Lung (tissue), 12 donors: ENCODE data around the gene MYL7. TPM values are rescaled to one million over a fixed set of nuclear protein-coding genes. Genes with fewer than 3 reads are reported as not detected.

ENCODE experiments used
- ATAC-seq: fragments of 200-7000 bp; cut with Tn5 transposase; one replicate; pipeline ENCODE4 v1.9.1; 2020; ENCODE audit warnings: moderate number of reproducible peaks; ENCODE audit not compliant: insufficient read depth, low FRiP score
- DNase-seq, 3 donors: peaks; one replicate each; pipeline ENCODE4 v3.0.0-alpha.2; 2013 to 2017
- H3K27ac ChIP-seq, 2 donors: one replicate each; pipeline ENCODE4 v1.5.1; 2013; ENCODE audit warnings: mild to moderate bottlenecking in 2 of 2, moderate library complexity in 2 of 2, control low read depth in 1 of 2, inconsistent platforms in 1 of 2, low read depth in 1 of 2, low read length in 1 of 2
- H3K27me3 ChIP-seq, 3 donors: one replicate each; pipeline ENCODE4 v1.5.1; 2013; ENCODE audit warnings: low read length in 2 of 3; ENCODE audit not compliant: control insufficient read depth in 3 of 3, insufficient read depth in 3 of 3
- H3K36me3 ChIP-seq, 4 donors: one replicate each; pipeline ENCODE4 v1.5.1; 2013; ENCODE audit warnings: low read length in 4 of 4, mild to moderate bottlenecking in 1 of 4, moderate library complexity in 1 of 4; ENCODE audit not compliant: control insufficient read depth in 4 of 4, insufficient read depth in 4 of 4
- H3K4me1 ChIP-seq, 5 donors: one replicate each; pipeline ENCODE4 v1.5.1; 2013; ENCODE audit warnings: low read length in 5 of 5, mild to moderate bottlenecking in 2 of 5, moderate library complexity in 1 of 5; ENCODE audit not compliant: control insufficient read depth in 5 of 5, insufficient read depth in 5 of 5
- H3K4me3 ChIP-seq: one replicate; pipeline ENCODE4 v1.5.1; 2013; ENCODE audit warnings: mild to moderate bottlenecking, control low read depth, moderate library complexity
- H3K9ac ChIP-seq, 2 donors: one replicate each; pipeline ENCODE4 v1.5.1; 2013; ENCODE audit warnings: low read length in 2 of 2, control low read depth in 1 of 2; ENCODE audit not compliant: insufficient read depth in 1 of 2
- H3K9me3 ChIP-seq, 4 donors: one replicate each; pipeline ENCODE4 v1.5.1; 2013; ENCODE audit warnings: low read length in 3 of 4, mild to moderate bottlenecking in 1 of 4, moderate library complexity in 1 of 4; ENCODE audit not compliant: control insufficient read depth in 4 of 4, insufficient read depth in 3 of 4
- WGBS, 2 donors: extraction: QIAGEN DNeasy Blood & Tissue Kit; methylation state at CpG; one replicate each; pipeline ENCODE4 v1.1.7; 2013; 5-methylcytosine and 5-hydroxymethylcytosine counted together
- polyA plus RNA-seq, 2 donors: library from polyadenylated mRNA; stranded (reverse); fragments of 200-250 nt; gene quantifications; one replicate each; pipeline ENCODE4 v1.2.1, GENCODE V29; 2013
- total RNA-seq, 2 donors: library from RNA; depleted of rRNA in 1 of 2; stranded (reverse); fragments of >200 nt in 1 of 2; gene quantifications; one replicate each; pipeline ENCODE4 v1.2.1, GENCODE V29; 2014 to 2021
- TF ChIP-seq, protein P1 (sequence below): IDR thresholded peaks from 2 replicates; pipeline ENCODE4 v1.5.1; 2012; ENCODE audit warnings: mild to moderate bottlenecking; ENCODE audit errors: control extremely low read depth, extremely low read depth
- donor health status: control.
- donor health status: control.
- donor health status: Bipolar disorder and iron deficiency.
- donor health status: healthy.
- donor health status: DM: yes; HTN: yes; CAD: no.

MYL7 gene
- total and polyA plus RNA-seq, 4 donors = 0.08 to 13.0 TPM; not detected in 2

DNA sequence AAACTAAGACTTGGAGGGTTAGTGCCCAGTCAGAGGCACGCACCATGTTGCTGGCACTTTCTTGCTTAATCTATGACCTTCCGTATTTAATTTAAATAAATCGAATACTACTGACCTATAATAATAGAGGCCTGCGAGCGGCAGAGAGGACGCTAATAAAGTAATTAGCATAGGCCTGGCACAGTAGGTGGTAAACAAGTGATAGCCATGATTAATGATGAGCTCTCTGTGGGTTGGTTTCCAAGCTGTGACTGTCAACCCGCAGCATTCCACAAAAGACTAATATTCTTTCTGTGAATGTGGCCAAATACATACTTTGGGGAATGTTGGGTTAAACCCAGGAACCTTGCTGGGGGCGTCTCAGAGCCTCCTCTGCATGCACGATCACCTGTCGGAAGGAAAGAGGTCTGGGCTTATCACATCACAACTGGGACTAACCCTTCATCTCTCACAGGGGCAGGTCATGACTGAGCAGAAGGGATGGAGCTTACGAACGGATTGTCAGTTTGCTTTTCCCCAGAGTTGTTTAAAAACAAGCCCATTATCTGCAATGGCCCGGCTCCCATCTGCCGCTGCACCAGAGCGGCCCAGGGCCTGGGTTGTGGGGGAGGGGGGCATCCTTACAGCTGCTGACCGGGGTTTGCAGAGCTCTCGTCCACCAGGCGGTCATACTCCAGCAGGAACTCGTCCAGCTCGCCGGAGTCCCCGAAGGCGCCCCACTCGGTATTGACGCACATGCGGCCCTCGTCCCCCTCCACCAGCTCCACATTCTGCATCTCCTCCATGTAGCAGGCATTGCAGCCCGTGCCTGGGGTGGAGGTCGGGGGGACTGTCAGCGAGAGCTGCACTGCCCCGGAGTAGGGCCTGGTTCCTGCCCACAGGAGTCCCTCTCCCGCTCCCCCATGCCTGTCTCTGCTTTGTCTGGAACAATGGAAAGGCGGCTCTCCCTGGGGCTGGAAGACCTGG, 6.2 kb upstream of the MYL7 start:
- Histone ChIP-seq H3K4me3 (no peak overlapping the region), H3K27ac (no peak overlapping the region), H3K36me3 (no peaks in the 10 kb centered on the region), H3K9ac (peak overlapping the region in 1 of 2 donors; percentile 32), H3K4me1 (peaks cover 0 to 51% (median 28%) of the 10 kb centered on the region in 5 donors), H3K9me3 (no peaks in the 10 kb centered on the region), H3K27me3 (peaks cover 0 to 17% (median 0%) of the 10 kb centered on the region in 3 donors)
- ATAC-seq (no peak), DNase-seq (peak; percentile 95 to 97 (median 95))
- TF ChIP-seq, protein P1, sequence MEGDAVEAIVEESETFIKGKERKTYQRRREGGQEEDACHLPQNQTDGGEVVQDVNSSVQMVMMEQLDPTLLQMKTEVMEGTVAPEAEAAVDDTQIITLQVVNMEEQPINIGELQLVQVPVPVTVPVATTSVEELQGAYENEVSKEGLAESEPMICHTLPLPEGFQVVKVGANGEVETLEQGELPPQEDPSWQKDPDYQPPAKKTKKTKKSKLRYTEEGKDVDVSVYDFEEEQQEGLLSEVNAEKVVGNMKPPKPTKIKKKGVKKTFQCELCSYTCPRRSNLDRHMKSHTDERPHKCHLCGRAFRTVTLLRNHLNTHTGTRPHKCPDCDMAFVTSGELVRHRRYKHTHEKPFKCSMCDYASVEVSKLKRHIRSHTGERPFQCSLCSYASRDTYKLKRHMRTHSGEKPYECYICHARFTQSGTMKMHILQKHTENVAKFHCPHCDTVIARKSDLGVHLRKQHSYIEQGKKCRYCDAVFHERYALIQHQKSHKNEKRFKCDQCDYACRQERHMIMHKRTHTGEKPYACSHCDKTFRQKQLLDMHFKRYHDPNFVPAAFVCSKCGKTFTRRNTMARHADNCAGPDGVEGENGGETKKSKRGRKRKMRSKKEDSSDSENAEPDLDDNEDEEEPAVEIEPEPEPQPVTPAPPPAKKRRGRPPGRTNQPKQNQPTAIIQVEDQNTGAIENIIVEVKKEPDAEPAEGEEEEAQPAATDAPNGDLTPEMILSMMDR = no peak
- 61 to 71% methylated on average over 33 of the region's 33 CpGs for WGBS, 2 donors

DNA sequence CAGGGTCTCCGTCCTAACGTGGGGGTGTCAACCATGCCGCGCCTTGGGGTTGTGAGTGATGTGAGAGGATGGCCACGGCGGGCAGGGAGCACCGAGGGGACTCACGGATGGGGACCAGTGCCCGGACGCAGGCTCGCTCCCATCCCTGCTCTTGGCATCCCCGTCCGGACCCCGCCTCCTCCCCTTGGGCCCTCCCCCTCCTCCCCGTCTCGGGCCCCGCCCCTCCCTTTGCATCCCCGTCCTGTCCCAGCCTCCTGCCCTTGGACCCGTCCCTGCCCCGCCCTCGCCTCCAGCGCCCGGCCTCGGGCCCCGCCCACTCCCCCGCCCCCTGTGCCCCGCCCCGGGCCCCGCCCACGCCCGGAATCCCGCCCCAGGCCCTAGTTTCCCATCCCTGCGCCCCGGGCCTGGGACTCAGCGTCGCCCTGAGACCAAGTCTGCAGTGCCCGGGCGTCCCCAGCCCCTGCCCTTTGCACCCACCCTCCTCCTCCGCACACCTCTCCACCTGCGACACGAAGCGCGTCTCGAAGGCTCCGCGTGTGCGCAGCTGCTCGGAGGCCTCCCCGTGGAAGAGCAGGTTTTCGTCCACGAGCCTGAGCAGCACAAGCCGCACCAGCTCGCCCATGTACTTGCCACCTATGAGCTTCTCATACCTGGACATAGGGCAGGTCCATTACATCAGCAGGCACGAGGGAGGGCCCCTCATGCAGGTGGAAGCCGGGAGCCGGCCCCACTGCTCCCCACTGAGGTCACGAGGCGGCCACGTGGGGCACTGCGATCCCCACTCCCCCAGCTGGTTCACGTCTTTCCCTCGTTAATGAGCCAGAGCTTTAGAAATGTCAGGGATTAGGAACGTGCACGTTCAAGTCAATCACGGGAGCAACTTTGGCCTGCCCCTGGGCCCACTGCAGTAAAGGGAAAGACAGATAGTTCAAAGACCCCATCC, 5.1 kb upstream of the MYL7 start:
- H3K9ac ChIP-seq = no peak overlapping the region
- peaks cover 0 to 51% (median 28%) of the 10 kb centered on the region in 5 donors for H3K4me1 ChIP-seq
- ATAC-seq (peak; percentile 81), DNase-seq (peak; percentile 86 to 92 (median 87))
- 16 to 25% methylated on average over 47 to 65 of the region's 65 CpGs for WGBS, 2 donors
- H3K36me3 ChIP-seq = no peaks in the 10 kb centered on the region
- H3K9me3 ChIP-seq = no peaks in the 10 kb centered on the region
- no peak overlapping the region for H3K27ac ChIP-seq
- H3K27me3 ChIP-seq = peaks cover 0 to 17% (median 0%) of the 10 kb centered on the region in 3 donors
- TF ChIP-seq, protein P1 = no peak
- H3K4me3 ChIP-seq = peak overlapping the region; percentile 20

DNA sequence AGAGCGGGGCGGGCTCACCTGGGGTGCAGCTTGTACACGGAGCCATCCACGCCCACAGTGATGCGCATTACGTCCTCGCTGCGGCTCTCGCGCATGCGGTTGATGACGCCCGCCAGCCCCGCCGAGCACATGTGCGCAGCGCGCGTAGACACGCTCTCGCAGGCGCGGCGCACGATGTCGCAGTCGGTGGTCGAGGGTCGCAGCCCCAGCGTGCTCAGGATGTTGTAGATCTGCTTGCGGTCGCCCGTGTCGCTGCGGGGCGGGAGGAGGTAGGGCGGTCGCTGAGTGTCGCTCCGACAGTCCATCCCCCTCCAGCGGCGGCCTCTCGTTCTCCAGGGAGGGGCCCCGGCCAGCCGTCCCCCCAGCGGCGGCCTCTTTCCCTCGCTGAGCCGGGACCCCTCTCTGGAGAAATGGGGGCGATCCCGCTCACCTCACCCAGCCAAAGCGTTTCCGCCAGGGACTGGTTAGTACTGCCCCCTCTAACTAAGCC, 4.4 kb upstream of the MYL7 start:
- peak; percentile 39 to 49 (median 45) for DNase-seq
- no peak overlapping the region for H3K27ac ChIP-seq
- H3K9me3 ChIP-seq = no peaks in the 10 kb centered on the region
- TF ChIP-seq, protein P1 = no peak
- H3K4me1 ChIP-seq = peaks cover 2 to 48% (median 27%) of the 10 kb centered on the region in 5 donors
- H3K36me3 ChIP-seq = no peaks in the 10 kb centered on the region
- ATAC-seq = no peak
- no peak overlapping the region for H3K9ac ChIP-seq
- H3K27me3 ChIP-seq = peaks cover 0 to 17% (median 0%) of the 10 kb centered on the region in 3 donors
- 9 to 12% methylated on average over 53 of the region's 53 CpGs for WGBS, 2 donors
- peak overlapping the region; percentile 20 for H3K4me3 ChIP-seq
